ENCODE results near the gene LAMB3.

Gene LAMB3

DNA sequence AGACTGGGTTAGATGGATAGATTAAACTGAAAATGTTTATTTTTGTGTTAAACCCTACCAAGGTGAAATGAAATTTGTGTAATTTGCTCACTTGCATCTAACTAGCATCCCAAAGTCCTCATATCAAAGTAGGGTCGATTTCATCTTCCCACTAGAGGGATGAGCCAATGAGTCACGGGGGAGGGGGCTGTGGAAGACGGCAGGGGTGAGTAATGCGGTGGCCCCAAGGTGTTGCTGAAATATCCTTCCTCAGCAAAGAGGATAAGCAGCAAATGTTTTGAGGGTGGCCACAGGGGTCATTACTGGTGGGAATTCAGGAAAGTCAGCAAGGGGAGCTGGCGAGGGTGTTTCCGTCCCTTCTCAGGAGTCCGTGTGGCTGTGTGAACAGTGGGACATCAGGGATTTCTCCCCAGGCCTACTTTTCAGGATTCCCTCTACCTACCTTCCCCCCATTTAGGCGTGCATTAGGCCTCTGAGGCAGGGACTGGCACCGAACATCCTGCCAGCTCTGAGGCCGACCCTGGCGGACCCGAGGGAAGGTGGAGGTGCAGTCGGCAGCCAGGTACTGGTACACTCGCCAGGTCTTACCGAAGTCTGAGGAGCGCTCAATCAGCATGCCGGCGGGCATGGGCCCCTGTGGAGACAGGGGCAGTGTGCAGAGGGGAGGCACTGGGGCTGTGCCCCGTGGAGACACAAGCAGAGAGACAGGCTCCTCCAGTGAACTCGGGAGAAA, 18.1 kb downstream of the LAMB3 start:
- TF ChIP-seq, protein P1, sequence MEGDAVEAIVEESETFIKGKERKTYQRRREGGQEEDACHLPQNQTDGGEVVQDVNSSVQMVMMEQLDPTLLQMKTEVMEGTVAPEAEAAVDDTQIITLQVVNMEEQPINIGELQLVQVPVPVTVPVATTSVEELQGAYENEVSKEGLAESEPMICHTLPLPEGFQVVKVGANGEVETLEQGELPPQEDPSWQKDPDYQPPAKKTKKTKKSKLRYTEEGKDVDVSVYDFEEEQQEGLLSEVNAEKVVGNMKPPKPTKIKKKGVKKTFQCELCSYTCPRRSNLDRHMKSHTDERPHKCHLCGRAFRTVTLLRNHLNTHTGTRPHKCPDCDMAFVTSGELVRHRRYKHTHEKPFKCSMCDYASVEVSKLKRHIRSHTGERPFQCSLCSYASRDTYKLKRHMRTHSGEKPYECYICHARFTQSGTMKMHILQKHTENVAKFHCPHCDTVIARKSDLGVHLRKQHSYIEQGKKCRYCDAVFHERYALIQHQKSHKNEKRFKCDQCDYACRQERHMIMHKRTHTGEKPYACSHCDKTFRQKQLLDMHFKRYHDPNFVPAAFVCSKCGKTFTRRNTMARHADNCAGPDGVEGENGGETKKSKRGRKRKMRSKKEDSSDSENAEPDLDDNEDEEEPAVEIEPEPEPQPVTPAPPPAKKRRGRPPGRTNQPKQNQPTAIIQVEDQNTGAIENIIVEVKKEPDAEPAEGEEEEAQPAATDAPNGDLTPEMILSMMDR (IDR thresholded peaks at IDR 0.05; ENCODE audit: low read depth, low read length), result no peak
- Histone ChIP-seq H3K4me1 (no peaks in the 10 kb centered on the region), H3K4me3 (ENCODE audit: low read depth, low read length) (no peak overlapping the region), H3K27me3 (no peaks in the 10 kb centered on the region; the same call in none of the 2 replicates), H3K9me3 (no peaks in the 10 kb centered on the region), H3K36me3 (no peaks in the 10 kb centered on the region)
- DNase-seq, result no peak

DNA sequence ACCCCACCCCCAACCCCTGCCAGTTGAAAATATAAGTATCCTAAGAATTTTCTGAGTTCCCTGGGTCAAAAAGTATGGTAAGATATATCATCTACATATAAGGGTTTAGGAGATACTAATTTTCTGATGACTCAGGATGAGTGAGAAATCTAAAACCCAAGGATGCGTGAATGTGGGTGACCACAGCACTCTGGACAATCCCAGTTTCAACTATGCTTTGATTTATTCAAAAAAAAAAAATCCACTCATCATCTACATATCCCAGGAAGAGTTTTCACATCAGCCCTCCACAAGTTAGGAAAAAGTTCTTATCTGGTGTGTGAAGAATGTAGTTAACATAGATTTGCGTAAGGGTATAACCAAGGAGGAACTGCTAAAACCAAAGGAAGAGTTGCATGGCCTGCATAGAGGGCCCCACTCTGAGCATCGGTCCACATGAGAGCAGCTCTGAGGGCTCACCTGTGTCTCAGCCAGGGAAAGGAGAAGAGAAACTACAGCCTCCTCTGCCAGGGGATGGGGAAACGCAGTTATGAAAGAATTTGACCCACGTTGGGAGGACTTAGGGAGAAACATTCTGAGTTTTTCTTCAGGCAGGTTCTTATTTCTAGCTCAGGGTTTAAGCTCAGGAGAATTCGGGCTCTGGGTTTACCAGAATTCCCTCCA, 18.8 kb downstream of the LAMB3 start:
- Histone ChIP-seq H3K4me1 (no peaks in the 10 kb centered on the region), H3K4me3 (ENCODE audit: low read depth, low read length) (no peak overlapping the region), H3K9me3 (no peaks in the 10 kb centered on the region), H3K36me3 (no peaks in the 10 kb centered on the region), H3K27me3 (no peaks in the 10 kb centered on the region; the same call in none of the 2 replicates)
- TF ChIP-seq, protein P1 (IDR thresholded peaks at IDR 0.05; ENCODE audit: low read depth, low read length), result no peak
- DNase-seq, result no peak

- Histone ChIP-seq H3K36me3 (no peaks in the 10 kb centered on the region), H3K27me3 (no peaks in the 10 kb centered on the region; the same call in 1 of the 2 replicates), H3K4me1 (no peaks in the 10 kb centered on the region), H3K4me3 (ENCODE audit: low read depth, low read length) (no peak overlapping the region), H3K9me3 (no peaks in the 10 kb centered on the region)
- DNase-seq, result no peak
- TF ChIP-seq, protein P1 (IDR thresholded peaks at IDR 0.05; ENCODE audit: low read depth, low read length), result no peak
These were observed 21.6 kb downstream of the LAMB3 start for GRCh38 chr1:209630383-209631225.

DNA sequence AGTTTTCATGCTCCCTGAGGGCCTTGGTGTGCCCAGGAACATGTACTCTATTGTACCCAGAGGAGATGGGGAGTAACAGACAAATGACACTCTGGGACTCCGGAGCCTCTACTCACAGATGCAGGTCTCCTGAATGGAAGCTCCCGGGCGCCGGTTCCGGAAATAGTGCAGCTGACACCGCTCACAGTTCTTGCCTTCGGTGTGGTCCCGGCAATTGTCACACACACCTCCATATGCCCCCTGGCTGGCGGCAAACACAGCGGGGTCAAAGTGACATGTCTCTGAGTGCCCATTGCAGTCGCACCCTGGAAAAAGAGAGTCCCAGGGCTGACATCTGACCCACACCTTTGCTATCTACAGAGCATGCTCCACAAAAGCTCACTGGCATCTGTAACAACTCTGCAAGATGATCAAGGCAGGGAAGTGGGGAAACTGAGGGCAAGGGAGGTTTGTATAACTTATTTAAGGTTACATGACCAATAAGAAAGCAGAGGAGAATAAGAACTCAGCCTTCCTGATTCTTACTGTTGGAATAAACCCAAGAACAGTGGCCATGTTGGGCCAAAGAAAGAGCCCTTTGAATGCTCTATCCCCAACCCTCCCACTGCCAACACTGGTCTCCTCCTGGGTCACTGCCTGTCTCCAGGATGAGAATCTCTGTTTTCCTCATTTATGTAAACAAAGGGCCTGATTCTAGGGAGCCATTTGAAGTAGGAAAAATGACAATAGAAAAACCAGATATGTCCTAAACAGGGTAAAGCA, 22.4 kb downstream of the LAMB3 start:
- no peaks in the 10 kb centered on the region for H3K9me3 ChIP-seq
- H3K27me3 ChIP-seq, result no peaks in the 10 kb centered on the region; the same call in 1 of the 2 replicates
- DNase-seq, result no peak
- H3K4me3 ChIP-seq (ENCODE audit: low read depth, low read length), result no peak overlapping the region
- TF ChIP-seq, protein P1 (IDR thresholded peaks at IDR 0.05; ENCODE audit: low read depth, low read length), result no peak
- H3K36me3 ChIP-seq, result no peaks in the 10 kb centered on the region
- no peaks in the 10 kb centered on the region for H3K4me1 ChIP-seq

DNA sequence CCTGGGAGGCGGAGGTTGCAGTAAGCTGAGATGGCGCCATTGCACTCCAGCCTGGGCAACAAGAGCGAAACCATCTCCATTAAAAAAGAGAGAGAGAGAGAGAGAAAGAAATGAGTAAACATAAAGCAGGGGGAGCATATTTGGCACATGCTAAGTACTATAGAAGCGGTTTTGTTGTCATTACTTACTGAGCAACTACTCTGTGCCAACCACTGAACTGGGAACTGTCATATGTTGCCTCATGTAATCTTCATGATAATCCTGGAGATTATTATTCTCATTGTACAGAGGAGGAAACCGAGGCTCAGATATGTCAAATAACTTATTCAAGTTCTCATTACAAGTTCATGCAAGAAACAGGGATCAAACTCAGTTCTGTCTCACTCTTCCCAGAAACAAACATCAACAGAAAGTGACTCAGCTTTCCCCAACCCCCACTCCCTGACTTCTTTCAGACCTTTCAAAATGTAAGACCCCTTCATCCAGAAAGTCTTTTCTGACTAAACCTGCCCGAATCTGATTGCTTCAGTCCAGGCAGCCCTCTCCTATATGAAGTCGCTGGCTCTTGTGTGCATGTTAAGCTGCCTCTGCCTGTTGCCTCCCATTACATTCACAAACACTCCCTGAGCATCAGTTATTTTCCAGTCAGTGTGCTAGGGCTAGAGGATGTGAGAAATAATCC, 23.5 kb downstream of the LAMB3 start:
- Histone ChIP-seq H3K36me3 (no peaks in the 10 kb centered on the region), H3K9me3 (no peaks in the 10 kb centered on the region), H3K4me1 (no peaks in the 10 kb centered on the region), H3K27me3 (no peaks in the 10 kb centered on the region; the same call in 1 of the 2 replicates), H3K4me3 (ENCODE audit: low read depth, low read length) (no peak overlapping the region)
- TF ChIP-seq, protein P1 (IDR thresholded peaks at IDR 0.05; ENCODE audit: low read depth, low read length), result no peak
- DNase-seq, result no peak
